Prostate gland (tissue), 2 donors: Measurements from ENCODE around the gene LTK.

Source experiments
- CTCF ChIP-seq, 4 experiments: fragments of 200-600 bp in 2 of 4; fragments of 450-650 bp in 2 of 4; sonication (generic) in 2 of 4; IDR thresholded peaks; 1 replicate in 3 of 4; 2 replicates in 1 of 4; pipeline ENCODE4 v1.5.1; 2016 to 2019; ENCODE audit warnings: antibody characterized with exemption in 4 of 4, mild to moderate bottlenecking in 2 of 4, moderate library complexity in 2 of 4
- POLR2AphosphoS5 ChIP-seq: sonication (generic); formaldehyde crosslinking; IDR thresholded peaks from one replicate; pipeline ENCODE4 v1.6.1; 2017; ENCODE audit warnings: antibody characterized with exemption

DNA sequence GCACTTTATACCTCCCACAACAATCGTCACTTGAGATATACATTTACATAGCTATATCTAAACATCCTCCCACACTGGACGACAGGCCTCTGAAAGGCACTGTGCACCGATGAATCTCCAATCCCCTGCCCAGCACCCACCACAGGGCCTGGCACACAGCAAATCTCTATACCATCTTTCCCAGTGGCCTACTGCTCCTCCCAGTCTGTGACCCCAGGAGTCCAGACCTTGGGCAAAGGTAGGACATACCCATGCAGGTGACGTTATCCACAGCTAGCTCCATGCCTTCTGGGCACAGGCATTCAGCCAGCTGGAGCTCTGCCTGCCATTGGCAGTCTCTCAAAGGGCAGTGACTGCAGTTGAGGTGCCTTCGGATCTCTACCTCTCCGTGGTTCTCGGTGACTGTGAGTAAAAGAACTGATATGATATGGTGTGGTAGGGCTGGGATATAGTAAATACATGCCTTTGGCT lies 5.8 kb downstream of the LTK start:
- TF ChIP-seq CTCF (IDR thresholded peaks at IDR 0.05) = no peak
- TF ChIP-seq POLR2AphosphoS5 = no peak
